NCI-H2196 treated with DMSO at 0.1 percent for 48 hours (cell line): ENCODE measurements around the gene INA.

ENCODE experiments used
- DNase-seq: peaks from one replicate; lab custom pipeline; 2025; ENCODE audit not compliant: unreplicated experiment; lab: John Stamatoyannopoulos, UW

The INA gene

GRCh38 chr10:103273041-103273441 lies 3.9 kb upstream of the INA start:
- DNase-seq, result no peak

- DNase-seq, result no peak
Measured at GRCh38 chr10:103276251-103276895, 565 bp upstream of the INA start.

GRCh38 chr10:103277713-103278536 lies 987 bp downstream of the INA start:
- DNase-seq, result no peak

GRCh38 chr10:103278537-103278823 lies 1.5 kb downstream of the INA start:
- no peak for DNase-seq

GRCh38 chr10:103278862-103279298 lies 1.9 kb downstream of the INA start:
- DNase-seq, result no peak

- no peak for DNase-seq
Measured at GRCh38 chr10:103280031-103280430, 3.1 kb downstream of the INA start.

- no peak for DNase-seq
Measured at GRCh38 chr10:103280506-103280905, 3.6 kb downstream of the INA start.

GRCh38 chr10:103281753-103282152 lies 4.8 kb downstream of the INA start:
- peak; percentile 41 for DNase-seq

GRCh38 chr10:103282961-103283360 lies 6.0 kb downstream of the INA start:
- DNase-seq, result no peak

GRCh38 chr10:103284170-103284569 lies 7.2 kb downstream of the INA start:
- no peak for DNase-seq

- no peak for DNase-seq
Measured at GRCh38 chr10:103287992-103288391, 11.1 kb downstream of the INA start.

- DNase-seq, result no peak
Measured at GRCh38 chr10:103291588-103291987, 14.7 kb downstream of the INA start.

- no peak for DNase-seq
Measured at GRCh38 chr10:103295374-103296015, 18.6 kb downstream of the INA start.

GRCh38 chr10:103307594-103307993 lies 30.7 kb downstream of the INA start:
- no peak for DNase-seq

GRCh38 chr10:103310197-103310596 lies 33.3 kb downstream of the INA start:
- no peak for DNase-seq

- DNase-seq, result no peak
Measured at GRCh38 chr10:103316087-103316486, 39.1 kb downstream of the INA start.

GRCh38 chr10:103327906-103328305 lies 51.0 kb downstream of the INA start:
- DNase-seq, result no peak

- no peak for DNase-seq
Measured at GRCh38 chr10:103333934-103334520, 57.1 kb downstream of the INA start.

GRCh38 chr10:103334567-103334966 lies 57.6 kb downstream of the INA start:
- no peak for DNase-seq

- DNase-seq, result no peak
Measured at GRCh38 chr10:103336370-103336769, 59.4 kb downstream of the INA start.
